Mesenchymal stem cell (in vitro differentiated cells and primary cell): ENCODE data around the gene ACSM4.

Experiments used
- DNase-seq: peaks from one replicate; pipeline ENCODE4 v3.0.0-alpha.2; 2013
- H2AFZ ChIP-seq: one replicate; pipeline ENCODE4 v1.6.1; 2013; ENCODE audit warnings: low read depth, mild to moderate bottlenecking, control low read depth, inconsistent platforms, low read length, moderate library complexity
- H2AK5ac ChIP-seq: 2 replicates; pipeline ENCODE4 v1.6.1; 2013; ENCODE audit warnings: low read length, moderate library complexity, mild to moderate bottlenecking, inconsistent platforms; ENCODE audit not compliant: severe bottlenecking
- H2BK120ac ChIP-seq: one replicate; pipeline ENCODE4 v1.6.1; 2013; ENCODE audit warnings: low read depth, mild to moderate bottlenecking, inconsistent platforms, low read length, moderate library complexity
- H2BK12ac ChIP-seq, 2 experiments: one replicate each; pipeline ENCODE4 v1.6.1; 2013; ENCODE audit warnings: inconsistent platforms in 2 of 2, low read length in 2 of 2, mild to moderate bottlenecking in 2 of 2, moderate library complexity in 2 of 2, control low read depth in 1 of 2
- H2BK15ac ChIP-seq: one replicate; pipeline ENCODE4 v1.6.1; 2013; ENCODE audit warnings: mild to moderate bottlenecking, low read depth, inconsistent platforms; ENCODE audit not compliant: poor library complexity, severe bottlenecking
- H2BK5ac ChIP-seq: 2 replicates; pipeline ENCODE4 v1.6.1; 2013; ENCODE audit warnings: low read depth, mild to moderate bottlenecking, low read length, control low read depth, inconsistent platforms; ENCODE audit not compliant: poor library complexity, severe bottlenecking
- H3K14ac ChIP-seq, 2 experiments: one replicate each; pipeline ENCODE4 v1.6.1; 2013; ENCODE audit warnings: inconsistent platforms in 2 of 2, low read length in 2 of 2, control low read depth in 1 of 2, mild to moderate bottlenecking in 1 of 2, moderate library complexity in 1 of 2
- H3K18ac ChIP-seq, 2 experiments: one replicate each; pipeline ENCODE4 v1.6.1; 2013; ENCODE audit warnings: inconsistent platforms in 2 of 2, low read length in 2 of 2, control low read depth in 1 of 2, low read depth in 1 of 2, mild to moderate bottlenecking in 1 of 2
- H3K23ac ChIP-seq, 2 experiments: one replicate each; pipeline ENCODE4 v1.6.1; 2013; ENCODE audit warnings: inconsistent platforms in 2 of 2, low read length in 2 of 2, mild to moderate bottlenecking in 2 of 2, moderate library complexity in 2 of 2, control low read depth in 1 of 2
- H3K27ac ChIP-seq: 2 replicates; pipeline ENCODE4 v1.5.1; 2013; ENCODE audit warnings: mild to moderate bottlenecking, moderate library complexity, low read length, control low read depth, inconsistent platforms; ENCODE audit not compliant: poor library complexity, severe bottlenecking
- H3K27me3 ChIP-seq, 2 experiments: 2 replicates each; pipeline versions ENCODE4 v1.6.1 to v1.7.0; 2013; ENCODE audit warnings: low read length in 2 of 2, mild to moderate bottlenecking in 2 of 2, moderate library complexity in 2 of 2, control low read depth in 1 of 2, inconsistent platforms in 1 of 2; ENCODE audit not compliant: control insufficient read depth in 1 of 2, insufficient read depth in 1 of 2
- H3K36me3 ChIP-seq, 2 experiments: 2 replicates each; pipeline versions ENCODE4 v1.6.1 to v1.7.0; 2013; ENCODE audit warnings: low read length in 2 of 2, control low read depth in 1 of 2, inconsistent platforms in 1 of 2, low read depth in 1 of 2, mild to moderate bottlenecking in 1 of 2; ENCODE audit not compliant: insufficient read depth in 2 of 2, control insufficient read depth in 1 of 2
- H3K4ac ChIP-seq, 2 experiments: one replicate each; pipeline ENCODE4 v1.6.1; 2013; ENCODE audit warnings: inconsistent platforms in 2 of 2, low read length in 2 of 2, mild to moderate bottlenecking in 2 of 2, moderate library complexity in 2 of 2, control low read depth in 1 of 2, low read depth in 1 of 2
- H3K4me1 ChIP-seq: 2 replicates; pipeline ENCODE4 v1.6.1; 2013; ENCODE audit warnings: low read depth, low read length, control low read depth; ENCODE audit not compliant: control insufficient read depth, insufficient read depth
- H3K4me2 ChIP-seq: 2 replicates; pipeline ENCODE4 v1.6.1; 2013; ENCODE audit warnings: low read length, mild to moderate bottlenecking, inconsistent platforms; ENCODE audit not compliant: poor library complexity, severe bottlenecking
- H3K4me3 ChIP-seq, 2 experiments: 2 replicates each; pipeline versions ENCODE4 v1.5.1 to v1.7.0; 2013; ENCODE audit warnings: low read length in 2 of 2, mild to moderate bottlenecking in 2 of 2, control low read depth in 1 of 2, low read depth in 1 of 2; ENCODE audit not compliant: insufficient read depth in 1 of 2
- H3K79me1 ChIP-seq: replicated peaks from 2 replicates; pipeline ENCODE4 v1.6.1; 2013; ENCODE audit warnings: mild to moderate bottlenecking, control low read depth, low read length, inconsistent platforms; ENCODE audit not compliant: poor library complexity, severe bottlenecking
- H3K9ac ChIP-seq: 2 replicates; pipeline ENCODE4 v1.7.0; 2013; ENCODE audit warnings: mild to moderate bottlenecking, low read length, moderate library complexity
- H3K9me3 ChIP-seq: 2 replicates; pipeline ENCODE4 v1.7.0; 2013; ENCODE audit warnings: mild to moderate bottlenecking, low read length; ENCODE audit not compliant: control insufficient read depth
- H4K8ac ChIP-seq: one replicate; pipeline ENCODE4 v1.6.1; 2013; ENCODE audit warnings: inconsistent platforms, mild to moderate bottlenecking, low read length, moderate library complexity
- H4K91ac ChIP-seq: one replicate; pipeline ENCODE4 v1.6.1; 2013; ENCODE audit warnings: mild to moderate bottlenecking, low read length, inconsistent platforms
- WGBS: methylation state at CpG from one replicate; pipeline ENCODE4 v1.1.7; 2013; ENCODE audit warnings: mixed read lengths; 5-methylcytosine and 5-hydroxymethylcytosine counted together

ACSM4 gene

DNA sequence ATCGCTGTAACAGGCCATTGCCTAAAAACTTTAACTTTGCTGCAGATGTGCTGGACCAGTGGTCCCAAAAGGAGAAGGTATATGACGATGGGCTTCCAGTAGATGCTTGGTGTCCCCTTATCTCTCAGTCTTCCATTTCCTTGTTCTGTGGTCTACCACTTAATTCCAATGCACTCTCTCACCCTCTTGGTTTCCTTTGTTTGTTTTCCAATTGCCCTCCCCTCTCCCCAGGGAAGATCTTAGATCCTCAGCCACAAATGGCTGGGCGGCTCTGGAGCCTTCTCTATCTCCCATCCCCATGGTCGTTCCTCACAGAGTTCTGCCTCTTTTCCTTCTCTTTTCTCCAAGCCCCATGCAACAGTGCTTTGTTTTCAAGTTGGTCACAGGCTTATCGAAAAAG, 584 bp downstream of the ACSM4 start:
- Histone ChIP-seq H3K4ac (no peak overlapping the region), H2AFZ (no peak overlapping the region), H3K14ac (no peak overlapping the region), H3K9ac (no peak overlapping the region), H3K23ac (no peak overlapping the region), H3K4me2 (no peak overlapping the region), H4K8ac (no peak overlapping the region), H3K27ac (no peak overlapping the region), H2BK120ac (no peak overlapping the region), H3K36me3 (no peaks in the 10 kb centered on the region), H2BK12ac (no peak overlapping the region), H2BK15ac (no peak overlapping the region), H3K79me1 (no peaks in the 10 kb centered on the region), H2AK5ac (no peak overlapping the region), H3K9me3 (no peaks in the 10 kb centered on the region), H3K18ac (no peak overlapping the region), H3K4me1 (no peaks in the 10 kb centered on the region), H2BK5ac (no peak overlapping the region), H4K91ac (no peak overlapping the region), H3K4me3 (no peak overlapping the region), H3K27me3 (peaks cover 0 to 4% of the 10 kb centered on the region in 2 experiments)
- 61% methylated on average over 5 of the region's 5 CpGs for WGBS
- DNase-seq = no peak

DNA sequence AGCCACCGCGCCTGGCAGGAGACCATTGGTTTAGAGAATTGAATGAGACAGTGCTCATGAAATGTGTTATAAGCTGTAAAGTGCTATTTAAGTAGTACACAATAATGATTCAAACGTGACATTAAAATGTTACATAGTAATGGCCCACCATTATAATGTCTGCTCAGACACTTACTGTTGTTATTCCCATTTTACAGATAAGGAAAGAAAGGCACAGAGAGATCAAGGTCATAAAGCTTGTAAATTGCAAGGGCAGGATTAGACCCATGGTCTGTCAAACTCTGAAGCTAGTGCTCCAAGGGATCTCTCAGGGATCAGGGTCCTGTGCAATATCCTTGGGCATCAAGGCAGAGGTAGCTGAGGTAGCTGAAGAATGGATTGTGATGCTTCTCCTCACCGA, 6.2 kb downstream of the ACSM4 start:
- Histone ChIP-seq H2BK5ac (no peak overlapping the region), H2BK12ac (no peak overlapping the region), H3K4me3 (no peak overlapping the region), H3K23ac (no peak overlapping the region), H3K27ac (no peak overlapping the region), H3K9me3 (no peaks in the 10 kb centered on the region), H4K8ac (no peak overlapping the region), H3K4me2 (no peak overlapping the region), H3K79me1 (no peaks in the 10 kb centered on the region), H2BK120ac (no peak overlapping the region), H2AK5ac (no peak overlapping the region), H3K4me1 (no peaks in the 10 kb centered on the region), H2BK15ac (no peak overlapping the region), H4K91ac (no peak overlapping the region), H2AFZ (no peak overlapping the region), H3K18ac (no peak overlapping the region), H3K4ac (no peak overlapping the region), H3K36me3 (no peaks in the 10 kb centered on the region), H3K9ac (no peak overlapping the region), H3K27me3 (no peaks in the 10 kb centered on the region), H3K14ac (no peak overlapping the region)
- no peak for DNase-seq
- 81% methylated on average over 3 of the region's 4 CpGs for WGBS

DNA sequence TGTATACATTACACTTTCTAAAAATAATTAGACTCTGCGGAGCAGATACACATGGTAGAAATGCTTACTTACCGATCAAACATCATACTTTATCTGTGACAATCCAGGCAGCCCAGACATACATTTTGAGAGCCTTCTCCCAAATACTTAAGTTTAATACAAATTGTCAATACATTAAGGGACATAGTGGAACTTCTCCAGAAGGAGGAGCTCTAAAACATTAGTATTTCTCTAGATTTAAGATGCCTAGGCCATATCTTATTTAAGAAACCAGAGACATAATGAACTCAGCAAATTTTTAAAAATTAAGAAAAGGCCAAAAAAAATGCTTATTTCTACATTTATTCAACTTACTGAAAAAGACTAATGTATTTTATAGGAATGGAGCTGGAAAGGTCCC, 16.1 kb downstream of the ACSM4 start:
- Histone ChIP-seq H2AK5ac (no peak overlapping the region), H2BK15ac (no peak overlapping the region), H3K27me3 (no peaks in the 10 kb centered on the region), H3K9me3 (no peaks in the 10 kb centered on the region), H3K4me3 (no peak overlapping the region), H3K23ac (no peak overlapping the region), H3K18ac (no peak overlapping the region), H3K79me1 (no peaks in the 10 kb centered on the region), H3K9ac (no peak overlapping the region), H3K27ac (no peak overlapping the region), H3K4ac (no peak overlapping the region), H4K8ac (no peak overlapping the region), H2BK120ac (no peak overlapping the region), H3K4me2 (no peak overlapping the region), H4K91ac (no peak overlapping the region), H2BK5ac (no peak overlapping the region), H3K36me3 (no peaks in the 10 kb centered on the region), H3K4me1 (peaks cover 1% of the 10 kb centered on the region), H3K14ac (no peak overlapping the region), H2AFZ (no peak overlapping the region), H2BK12ac (no peak overlapping the region)
- no peak for DNase-seq
- WGBS = 60% methylated on average over 1 of the region's 2 CpGs

DNA sequence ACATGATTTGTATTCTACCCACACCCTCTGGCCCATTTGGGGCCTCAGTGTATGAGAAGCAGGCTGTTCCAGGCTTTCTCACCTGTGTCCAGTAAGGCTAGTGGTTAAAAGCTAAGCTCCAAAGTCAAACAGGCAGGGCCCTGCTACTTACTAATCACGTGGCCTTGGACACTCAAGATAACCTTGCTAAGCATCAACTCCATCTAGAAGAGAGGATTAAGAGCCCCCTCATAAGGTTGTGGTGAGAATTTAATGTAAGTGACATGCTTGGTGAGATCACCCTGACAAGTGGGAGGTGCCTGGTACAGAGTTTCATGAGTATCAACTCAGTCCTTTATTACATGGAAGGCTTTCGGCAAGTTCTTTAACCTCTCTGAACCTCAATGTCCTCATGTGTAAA, 17.8 kb downstream of the ACSM4 start:
- H3K4me3 ChIP-seq = no peak overlapping the region
- H2AFZ ChIP-seq = no peak overlapping the region
- H3K4me1 ChIP-seq = no peaks in the 10 kb centered on the region
- no peak overlapping the region for H4K91ac ChIP-seq
- no peak overlapping the region for H3K27ac ChIP-seq
- H3K9me3 ChIP-seq = no peaks in the 10 kb centered on the region
- H3K18ac ChIP-seq = no peak overlapping the region
- no peaks in the 10 kb centered on the region for H3K79me1 ChIP-seq
- H3K23ac ChIP-seq = no peak overlapping the region
- no peak overlapping the region for H2BK12ac ChIP-seq
- H3K36me3 ChIP-seq = no peaks in the 10 kb centered on the region
- no peak for DNase-seq
- H3K4me2 ChIP-seq = no peak overlapping the region
- H2AK5ac ChIP-seq = no peak overlapping the region
- H2BK5ac ChIP-seq = no peak overlapping the region
- H2BK120ac ChIP-seq = no peak overlapping the region
- no peak overlapping the region for H3K4ac ChIP-seq
- H4K8ac ChIP-seq = no peak overlapping the region
- H3K14ac ChIP-seq = no peak overlapping the region
- no peak overlapping the region for H2BK15ac ChIP-seq
- H3K9ac ChIP-seq = no peak overlapping the region
- WGBS = no CpG with 5 or more reads among the region's 2 CpGs
- H3K27me3 ChIP-seq = no peaks in the 10 kb centered on the region
